GM11168 (cell line): ENCODE results near the gene CAMK2D.

Experiments
- in situ Hi-C: fragments of 300-500 bp; cut with MboI; formaldehyde crosslinking; loops from one replicate; pipeline ENCODE4 v1.12.0; 2022; ENCODE audit warnings: low sequenced_read_pairs; ENCODE audit not compliant: unreplicated experiment

The CAMK2D gene

GRCh38 chr4:113586072-113586471 lies 175.5 kb downstream of the CAMK2D start:
- in situ Hi-C loops = no loop called here

DNA sequence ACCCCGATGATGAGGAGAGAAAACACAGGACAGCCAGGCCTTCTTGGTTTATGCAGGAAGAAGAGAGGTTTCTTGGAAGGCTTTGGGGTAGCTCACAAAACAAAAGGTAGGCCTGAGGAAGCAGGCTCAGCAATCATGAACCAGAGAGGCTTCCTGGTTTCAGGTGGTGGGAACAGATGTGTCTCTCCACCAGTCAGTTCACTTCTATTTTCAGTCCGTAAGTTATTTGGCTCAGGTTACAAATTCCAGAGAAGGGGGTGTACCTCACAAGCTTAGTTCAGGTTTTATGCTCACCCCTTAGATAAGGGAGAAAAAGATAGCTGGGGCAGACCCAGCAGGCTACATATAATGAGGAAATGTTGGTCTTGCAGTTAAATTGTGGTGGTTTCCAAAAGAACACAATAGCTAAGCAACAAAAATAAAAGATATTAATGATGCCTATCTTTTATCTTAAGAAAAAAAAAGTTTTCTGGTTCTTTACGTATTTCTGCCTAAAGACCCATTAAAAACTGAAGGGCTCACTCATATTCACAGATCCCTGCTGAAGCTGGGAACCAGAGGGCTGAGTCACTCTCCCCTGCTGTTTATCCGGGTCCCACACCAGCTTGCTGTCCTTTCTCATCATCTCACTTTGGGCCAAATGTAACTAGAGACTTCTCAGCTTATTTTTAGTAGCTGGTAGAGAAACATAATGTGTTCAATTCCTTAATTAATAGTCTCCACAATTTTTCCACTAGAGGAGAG lies 177.0 kb downstream of the CAMK2D start:
- in situ Hi-C loops = no loop called here

GRCh38 chr4:113582737-113583136 lies 178.8 kb downstream of the CAMK2D start:
- in situ Hi-C loops = no loop called here

GRCh38 chr4:113579360-113579759 lies 182.2 kb downstream of the CAMK2D start:
- in situ Hi-C loops = no loop called here

- in situ Hi-C loops = no loop called here
Measured at GRCh38 chr4:113576947-113577678, 184.4 kb downstream of the CAMK2D start.

DNA sequence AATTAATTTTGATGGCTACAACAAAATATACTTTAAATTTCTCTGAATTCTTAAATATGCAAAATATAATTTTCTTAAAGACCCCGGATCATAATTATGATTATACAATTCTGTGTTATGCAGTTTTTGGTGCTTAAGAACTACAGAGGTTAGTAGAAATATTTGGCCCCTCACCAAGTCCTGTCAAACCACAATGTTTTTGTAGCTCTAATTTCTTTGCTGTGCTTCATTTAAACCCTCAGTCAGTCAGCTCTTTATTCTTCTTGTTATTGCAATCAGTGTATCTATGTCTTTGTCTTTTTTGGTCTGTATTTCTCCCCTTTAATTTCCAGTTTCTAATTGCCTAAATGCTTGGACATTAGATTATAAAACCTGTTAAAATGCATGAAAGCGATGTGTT lies 186.1 kb downstream of the CAMK2D start:
- in situ Hi-C loops = no loop called here

DNA sequence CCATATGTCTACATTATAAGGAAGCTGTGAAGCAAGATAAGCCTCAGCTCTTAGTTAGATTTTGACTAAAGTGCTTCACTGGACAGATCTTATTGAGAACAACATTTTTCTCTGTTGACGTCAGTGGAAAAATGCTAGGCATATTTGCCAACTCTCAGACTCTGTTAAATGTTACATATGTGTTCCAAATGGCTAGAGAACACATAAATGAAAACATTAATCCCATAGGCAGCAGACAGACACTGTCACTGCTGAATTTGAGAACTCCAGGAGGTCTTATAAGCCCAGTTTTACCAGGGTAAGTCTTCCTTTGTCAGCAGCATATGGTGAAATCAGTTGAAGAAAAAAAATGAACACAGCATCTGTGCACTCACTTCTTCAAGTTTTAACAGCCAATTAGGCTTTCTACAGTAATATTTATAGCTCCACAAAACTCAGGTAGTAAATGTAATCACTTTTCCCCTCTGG lies 186.9 kb downstream of the CAMK2D start:
- in situ Hi-C loops = loop anchor here (25.0 kb wide), 1 partner anchor 188 kb away; the partner anchor contains the start of gene CAMK2D

DNA sequence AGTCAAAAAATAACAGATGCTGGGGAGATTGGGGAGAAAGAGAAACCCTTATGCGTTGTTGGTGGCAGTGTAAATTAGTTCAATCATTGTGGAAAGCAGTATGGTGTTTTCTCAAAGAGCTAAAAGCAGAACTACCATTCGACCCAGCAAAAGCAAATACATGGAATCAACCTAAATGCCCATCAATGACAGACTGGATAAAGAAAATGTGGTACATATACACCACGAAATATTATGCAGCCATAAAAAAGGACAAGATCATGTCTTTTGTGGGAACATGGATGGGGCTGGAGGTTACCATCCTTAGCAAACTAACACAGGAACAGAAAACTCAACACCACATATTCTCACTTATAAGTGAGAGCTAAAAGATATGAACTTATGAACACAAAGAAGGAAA lies 188.9 kb downstream of the CAMK2D start:
- in situ Hi-C loops = loop anchor here (25.0 kb wide), 1 partner anchor 190 kb away; the partner anchor contains the start of gene CAMK2D

DNA sequence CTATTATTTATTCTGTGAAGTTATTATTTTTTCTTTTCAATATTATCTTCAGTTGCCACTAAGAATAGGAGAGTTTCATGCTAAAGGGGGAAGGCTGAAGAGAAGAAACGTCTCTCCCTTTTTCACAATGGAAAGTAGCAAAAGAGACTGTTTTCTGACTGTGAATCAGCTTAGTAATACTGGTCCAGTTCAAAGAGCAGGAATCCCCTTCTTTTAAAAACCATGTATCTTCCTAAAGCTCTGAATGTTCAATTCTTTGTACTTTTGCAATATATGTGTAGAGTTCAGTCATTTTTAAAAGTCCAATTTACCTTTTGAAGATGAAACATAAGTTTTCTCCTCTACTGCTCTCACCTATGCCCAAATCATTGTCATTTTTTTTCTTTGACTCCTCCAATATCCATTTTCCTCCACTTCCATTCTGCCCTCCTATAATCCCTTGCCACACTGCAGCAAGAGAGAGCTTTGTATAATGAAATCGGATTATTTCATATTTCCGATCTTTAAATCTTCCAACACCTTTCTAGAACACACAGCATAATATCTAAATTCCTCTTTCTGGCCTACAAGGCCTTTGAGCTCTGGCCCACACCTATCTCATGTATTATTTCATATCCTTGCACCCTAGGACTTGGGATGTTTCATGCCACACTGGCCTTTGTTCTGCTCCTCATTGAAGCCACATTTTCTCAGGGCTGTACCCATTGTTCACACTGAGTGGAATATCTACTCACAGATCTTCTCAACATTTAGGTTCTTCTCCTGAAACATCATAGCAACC lies 195.3 kb downstream of the CAMK2D start:
- in situ Hi-C loops = loop anchor here (25.0 kb wide), 1 partner anchor 196 kb away; the partner anchor contains the start of gene CAMK2D

GRCh38 chr4:113565702-113566012 lies 195.9 kb downstream of the CAMK2D start:
- in situ Hi-C loops = loop anchor here (25.0 kb wide), 1 partner anchor 197 kb away; the partner anchor contains the start of gene CAMK2D

DNA sequence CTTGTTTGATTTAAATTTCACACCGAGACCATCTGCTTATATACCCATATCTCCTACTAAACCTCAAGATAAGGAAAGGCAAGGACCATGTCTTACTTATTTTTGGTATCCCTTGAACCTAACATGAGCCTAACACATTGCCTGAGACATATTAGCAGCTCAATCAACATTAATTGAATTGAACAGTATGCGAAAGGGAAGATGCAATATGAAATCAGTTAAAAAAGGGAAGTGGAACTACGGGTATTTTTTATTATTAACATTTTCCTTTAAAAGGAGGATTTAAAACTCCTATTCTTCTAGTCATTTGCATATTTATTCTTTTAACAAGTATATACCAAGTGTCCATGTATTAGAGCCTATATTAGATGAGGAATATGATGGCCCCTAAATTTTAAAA lies 197.0 kb downstream of the CAMK2D start:
- in situ Hi-C loops = loop anchor here (25.0 kb wide), 1 partner anchor 198 kb away; the partner anchor contains the start of gene CAMK2D

DNA sequence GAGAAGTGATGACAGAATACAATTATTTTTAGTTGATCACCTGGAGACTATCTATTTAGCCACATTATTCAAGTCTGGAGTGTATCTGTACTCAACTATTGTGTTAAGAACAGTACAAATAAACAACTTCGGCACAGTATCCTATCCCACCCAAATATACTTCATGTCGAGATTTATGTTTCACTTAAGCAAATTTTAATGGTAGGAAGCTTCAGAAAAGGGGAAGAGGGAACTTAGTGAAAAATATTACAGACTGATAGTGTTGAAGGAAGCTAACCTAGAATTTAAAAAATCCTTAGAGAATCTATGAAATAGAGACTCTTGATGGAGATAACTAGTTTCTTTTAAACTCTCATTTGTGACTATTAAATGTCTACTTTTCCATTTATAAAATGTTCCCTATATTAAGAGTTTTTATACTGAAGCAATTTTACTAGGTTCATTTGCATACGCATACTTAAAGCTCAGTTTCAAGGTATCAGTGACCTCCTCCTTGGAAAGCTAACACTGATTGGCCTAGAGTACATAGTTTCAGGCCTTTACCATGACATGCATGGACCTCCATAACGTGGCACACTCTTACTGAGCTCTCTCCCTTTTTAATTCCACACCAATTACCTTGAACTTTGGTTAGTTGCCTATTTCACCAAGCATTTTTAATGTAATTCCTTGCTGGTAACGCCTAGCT lies 197.7 kb downstream of the CAMK2D start:
- in situ Hi-C loops = loop anchor here (25.0 kb wide), 1 partner anchor 198 kb away; the partner anchor contains the start of gene CAMK2D

GRCh38 chr4:113561758-113562157 lies 199.8 kb downstream of the CAMK2D start:
- in situ Hi-C loops = loop anchor here (25.0 kb wide), 1 partner anchor 201 kb away; the partner anchor contains the start of gene CAMK2D

DNA sequence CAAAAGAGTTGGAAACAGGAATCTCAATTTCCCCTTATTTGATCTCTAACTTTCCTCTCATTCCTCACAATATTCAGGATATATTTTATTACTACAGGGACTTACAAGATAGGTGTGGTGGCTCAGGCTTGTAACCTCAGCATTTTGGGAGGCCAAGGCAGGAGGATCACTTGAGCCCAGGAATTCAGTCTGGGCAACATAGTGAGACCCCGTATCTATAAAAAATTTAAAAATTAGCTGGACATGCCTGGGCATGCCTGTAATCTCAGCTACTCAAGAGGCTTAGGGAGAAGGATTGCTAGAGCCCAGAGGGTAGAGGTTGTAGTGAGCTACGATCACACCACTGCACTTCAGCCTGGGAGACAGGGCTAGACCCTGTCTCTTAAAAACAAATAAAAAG lies 200.4 kb downstream of the CAMK2D start:
- in situ Hi-C loops = loop anchor here (25.0 kb wide), 1 partner anchor 201 kb away; the partner anchor contains the start of gene CAMK2D

GRCh38 chr4:113560579-113560978 lies 201.0 kb downstream of the CAMK2D start:
- in situ Hi-C loops = loop anchor here (25.0 kb wide), 1 partner anchor 202 kb away; the partner anchor contains the start of gene CAMK2D

DNA sequence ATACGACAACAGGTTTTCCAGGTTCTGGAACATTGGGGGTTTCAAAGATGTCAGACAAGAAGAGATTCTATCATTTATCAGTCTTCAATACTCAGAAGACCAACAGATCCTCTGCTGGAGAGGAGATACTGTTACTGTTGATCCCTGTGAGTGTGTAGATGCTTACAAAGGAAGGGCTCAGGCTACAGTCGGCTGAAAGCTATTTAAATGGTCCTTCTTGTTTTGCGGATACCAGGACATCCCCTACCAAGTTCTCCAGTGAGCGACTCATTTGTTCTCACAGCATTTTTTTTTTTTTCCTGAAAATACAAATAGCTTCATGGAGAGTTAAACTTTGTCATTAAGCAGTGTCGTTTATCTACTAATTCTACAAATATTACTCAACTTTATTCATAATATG lies 201.6 kb downstream of the CAMK2D start:
- in situ Hi-C loops = loop anchor here (10.0 to 25.0 kb wide), 2 partner anchors 75 to 202 kb away; partner anchors contain the start of gene CAMK2D

- in situ Hi-C loops = loop anchor here (10.0 to 25.0 kb wide), 2 partner anchors 78 to 206 kb away; partner anchors contain the start of gene CAMK2D
Measured at GRCh38 chr4:113556382-113557134, 205.0 kb downstream of the CAMK2D start.

DNA sequence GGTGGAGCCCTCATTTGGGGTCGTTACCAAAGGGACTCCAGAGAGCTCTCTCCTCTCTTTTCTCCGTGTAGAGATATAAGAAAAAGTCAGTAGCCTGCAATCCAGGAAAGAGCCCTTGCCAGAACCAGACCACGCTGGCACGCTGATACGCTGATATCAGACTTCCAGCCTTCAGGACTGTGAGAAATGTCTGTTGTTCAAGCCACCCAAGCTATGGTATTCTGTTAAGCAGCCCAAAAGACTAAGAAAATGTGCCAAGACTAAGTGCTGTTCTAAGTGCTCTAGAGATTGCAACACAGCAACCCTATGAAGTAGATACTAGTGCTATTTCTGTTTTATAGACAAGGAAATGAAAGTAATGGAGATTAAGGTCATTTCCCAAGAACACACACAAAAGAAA lies 205.7 kb downstream of the CAMK2D start:
- in situ Hi-C loops = loop anchor here (10.0 to 25.0 kb wide), 2 partner anchors 79 to 206 kb away; partner anchors contain the start of gene CAMK2D

DNA sequence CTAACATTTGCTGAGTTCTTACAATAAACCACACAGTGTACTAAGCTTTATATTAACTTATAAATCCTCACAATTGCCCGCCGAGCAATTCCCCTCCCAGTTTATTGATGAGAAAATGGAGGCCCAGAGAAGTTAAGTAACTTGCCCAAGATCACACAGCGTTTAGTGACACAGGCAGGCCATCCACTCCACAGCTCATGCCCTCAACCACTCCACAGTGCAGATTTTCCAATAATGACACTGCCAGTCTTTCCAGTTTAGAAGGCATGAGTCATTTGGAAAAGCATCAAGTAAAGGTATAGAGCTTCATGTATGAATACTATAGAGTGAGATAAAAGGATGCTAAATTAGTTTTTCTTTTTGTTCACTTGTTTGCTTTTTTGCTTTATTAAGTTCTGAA lies 208.5 kb downstream of the CAMK2D start:
- in situ Hi-C loops = loop anchor here (10.0 to 25.0 kb wide), 2 partner anchors 82 to 209 kb away; partner anchors contain the start of gene CAMK2D
